DOHH2 (cell line): Measurements from ENCODE around the gene ZNF654.

Source experiments
- H3F3A ChIP-seq: fragments of 200-600 bp; sonication (generic), shearing (Covaris generic); 2 replicates; pipeline ENCODE4 v1.6.0; 2016; ENCODE audit warnings: antibody characterized with exemption, mild to moderate bottlenecking; ENCODE audit not compliant: control insufficient read depth, insufficient read depth
- H3K27ac ChIP-seq: fragments of 200-600 bp; sonication (generic); 2 replicates; pipeline ENCODE4 v1.5.1; 2014; ENCODE audit warnings: low read depth, mild to moderate bottlenecking, low read length, moderate library complexity
- H3K27me3 ChIP-seq: fragments of 200-600 bp; sonication (generic); 2 replicates; pipeline ENCODE4 v1.6.1; 2014; ENCODE audit warnings: mild to moderate bottlenecking, low read length, mixed read lengths; ENCODE audit not compliant: control insufficient read depth
- H3K36me3 ChIP-seq: fragments of 200-600 bp; sonication (generic); 2 replicates; pipeline ENCODE4 v1.6.1; 2014; ENCODE audit warnings: mild to moderate bottlenecking, low read length, moderate library complexity, mixed read lengths; ENCODE audit not compliant: control insufficient read depth
- H3K4me1 ChIP-seq: fragments of 200-600 bp; sonication (generic); 2 replicates; pipeline ENCODE4 v1.6.1; 2014; ENCODE audit warnings: mild to moderate bottlenecking, low read length, mixed read lengths; ENCODE audit not compliant: control insufficient read depth
- H3K4me2 ChIP-seq: fragments of 200-600 bp; sonication (generic); 2 replicates; pipeline ENCODE4 v1.6.0; 2014; ENCODE audit warnings: mild to moderate bottlenecking, low read length, moderate library complexity
- H3K4me3 ChIP-seq: fragments of 200-600 bp; sonication (generic); 2 replicates; pipeline ENCODE4 v1.5.1; 2014; ENCODE audit warnings: mild to moderate bottlenecking, low read length, mixed read lengths
- H3K79me2 ChIP-seq: fragments of 200-600 bp; sonication (generic); 2 replicates; pipeline ENCODE4 v1.6.1; 2014; ENCODE audit warnings: mild to moderate bottlenecking, low read length, mixed read lengths; ENCODE audit not compliant: control insufficient read depth
- H3K9me2 ChIP-seq: fragments of 200-600 bp; sonication (generic); replicated peaks from 2 replicates; pipeline ENCODE4 v1.6.1; 2014; ENCODE audit warnings: mild to moderate bottlenecking, low read length, mixed read lengths; ENCODE audit not compliant: control insufficient read depth
- H3K9me3 ChIP-seq: fragments of 200-600 bp; sonication (generic); 2 replicates; pipeline ENCODE4 v1.6.1; 2014; ENCODE audit warnings: antibody characterized with exemption, low read length, mixed read lengths; ENCODE audit not compliant: control insufficient read depth, insufficient read depth
- H4K20me1 ChIP-seq: fragments of 200-600 bp; sonication (generic); 2 replicates; pipeline ENCODE4 v1.6.0; 2014; ENCODE audit warnings: low read depth, mild to moderate bottlenecking, antibody characterized with exemption, low read length, moderate library complexity; ENCODE audit not compliant: control insufficient read depth, insufficient read depth
- CTCF ChIP-seq: fragments of 200-600 bp; sonication (generic); IDR thresholded peaks from one replicate; pipeline ENCODE4 v1.5.1; 2014; ENCODE audit warnings: antibody characterized with exemption, mild to moderate bottlenecking, low read depth, low read length; ENCODE audit not compliant: poor library complexity, severe bottlenecking
- EZH2phosphoT487 ChIP-seq: fragments of 200-600 bp; sonication (generic); IDR thresholded peaks from 2 replicates; pipeline ENCODE4 v1.6.1; 2017; ENCODE audit warnings: borderline replicate concordance, mild to moderate bottlenecking, antibody characterized with exemption, low read length, moderate library complexity, mixed read lengths

The ZNF654 gene

GRCh38 chr3:88033808-88034207 is 25.2 kb upstream of the ZNF654 start:
- no peak for TF ChIP-seq EZH2phosphoT487
- TF ChIP-seq CTCF = no peak
- Histone ChIP-seq H3K4me1 (peaks cover 11% of the 10 kb centered on the region), H4K20me1 (no peaks in the 10 kb centered on the region), H3K27ac (no peak overlapping the region), H3K36me3 (no peaks in the 10 kb centered on the region), H3K9me3 (no peaks in the 10 kb centered on the region), H3F3A (no peaks in the 10 kb centered on the region), H3K27me3 (no peaks in the 10 kb centered on the region), H3K79me2 (no peaks in the 10 kb centered on the region), H3K9me2 (no peaks in the 10 kb centered on the region), H3K4me3 (no peak overlapping the region), H3K4me2 (no peak overlapping the region)

- Histone ChIP-seq H3K79me2 (no peaks in the 10 kb centered on the region), H3K4me2 (no peak overlapping the region), H3K9me2 (no peaks in the 10 kb centered on the region), H4K20me1 (no peaks in the 10 kb centered on the region), H3K9me3 (no peaks in the 10 kb centered on the region), H3F3A (no peaks in the 10 kb centered on the region), H3K4me1 (peaks cover 11% of the 10 kb centered on the region), H3K4me3 (no peak overlapping the region), H3K27me3 (no peaks in the 10 kb centered on the region), H3K36me3 (no peaks in the 10 kb centered on the region), H3K27ac (no peak overlapping the region)
- TF ChIP-seq EZH2phosphoT487 (no peak), CTCF (no peak)
These were observed 24.4 kb upstream of the ZNF654 start for GRCh38 chr3:88034491-88035275.

GRCh38 chr3:88036221-88036620 is 22.8 kb upstream of the ZNF654 start:
- Histone ChIP-seq H4K20me1 (no peaks in the 10 kb centered on the region), H3K4me3 (no peak overlapping the region), H3K36me3 (no peaks in the 10 kb centered on the region), H3F3A (no peaks in the 10 kb centered on the region), H3K79me2 (no peaks in the 10 kb centered on the region), H3K9me2 (no peaks in the 10 kb centered on the region), H3K9me3 (no peaks in the 10 kb centered on the region), H3K4me1 (peaks cover 11% of the 10 kb centered on the region), H3K27ac (no peak overlapping the region), H3K4me2 (no peak overlapping the region), H3K27me3 (no peaks in the 10 kb centered on the region)
- TF ChIP-seq EZH2phosphoT487 (no peak), CTCF (no peak)
